Measurements from ENCODE around the gene LGALS7.

LGALS7 gene

DNA sequence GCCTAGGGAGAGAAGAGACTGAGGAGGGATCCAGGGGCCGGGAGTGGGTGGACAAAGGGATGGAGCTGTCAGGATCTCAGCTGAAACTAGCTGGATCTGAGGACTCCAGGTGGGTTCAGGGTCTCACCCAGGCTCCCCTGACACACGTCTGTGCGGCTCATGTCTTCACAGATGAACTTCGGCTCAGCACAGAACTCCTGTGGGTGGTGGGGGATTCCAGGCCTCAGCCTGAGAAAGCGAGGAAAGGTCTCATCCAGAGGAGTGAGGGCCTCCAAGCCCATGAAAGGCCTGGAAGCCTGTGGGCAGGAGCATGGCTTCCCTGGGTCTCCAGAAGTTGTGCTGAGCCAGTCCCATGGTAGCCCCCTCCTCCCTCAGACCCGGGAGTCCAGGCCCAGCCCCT is 30.4 kb downstream of the LGALS7 start:
- H3K9me2 ChIP-seq (replicated peaks; ENCODE audit: low read depth, low read length): no peaks in the 10 kb centered on the region
- no peak overlapping the region for H2AFZ ChIP-seq (ENCODE audit: low read length)
- no peaks in the 10 kb centered on the region for H3K4me1 ChIP-seq (ENCODE audit: insufficient read depth, low read length, poor library complexity, severe bottlenecking)
- H4K20me1 ChIP-seq (ENCODE audit: insufficient read depth, low read length, poor library complexity, severe bottlenecking): no peaks in the 10 kb centered on the region
- no peaks in the 10 kb centered on the region for H3K36me3 ChIP-seq (ENCODE audit: insufficient read depth, low read length)
- H3F3A ChIP-seq (ENCODE audit: low read depth): no peaks in the 10 kb centered on the region
- no peaks in the 10 kb centered on the region for H3K27me3 ChIP-seq (ENCODE audit: insufficient read depth, low read length, poor library complexity, severe bottlenecking)
- H3K4me3 ChIP-seq (ENCODE audit: low read length, poor library complexity, severe bottlenecking): no peak overlapping the region
- no peak overlapping the region for H3K9ac ChIP-seq (ENCODE audit: low read depth, low read length, poor library complexity, severe bottlenecking)
- H3K9me3 ChIP-seq (ENCODE audit: insufficient read depth, low read depth, low read length): no peaks in the 10 kb centered on the region
- H3K4me2 ChIP-seq (ENCODE audit: low read depth, low read length, poor library complexity, severe bottlenecking): no peak overlapping the region
- TF ChIP-seq EZH2phosphoT487 (IDR thresholded peaks at IDR 0.05; ENCODE audit: borderline replicate concordance): no peak
- TF ChIP-seq, protein P1, sequence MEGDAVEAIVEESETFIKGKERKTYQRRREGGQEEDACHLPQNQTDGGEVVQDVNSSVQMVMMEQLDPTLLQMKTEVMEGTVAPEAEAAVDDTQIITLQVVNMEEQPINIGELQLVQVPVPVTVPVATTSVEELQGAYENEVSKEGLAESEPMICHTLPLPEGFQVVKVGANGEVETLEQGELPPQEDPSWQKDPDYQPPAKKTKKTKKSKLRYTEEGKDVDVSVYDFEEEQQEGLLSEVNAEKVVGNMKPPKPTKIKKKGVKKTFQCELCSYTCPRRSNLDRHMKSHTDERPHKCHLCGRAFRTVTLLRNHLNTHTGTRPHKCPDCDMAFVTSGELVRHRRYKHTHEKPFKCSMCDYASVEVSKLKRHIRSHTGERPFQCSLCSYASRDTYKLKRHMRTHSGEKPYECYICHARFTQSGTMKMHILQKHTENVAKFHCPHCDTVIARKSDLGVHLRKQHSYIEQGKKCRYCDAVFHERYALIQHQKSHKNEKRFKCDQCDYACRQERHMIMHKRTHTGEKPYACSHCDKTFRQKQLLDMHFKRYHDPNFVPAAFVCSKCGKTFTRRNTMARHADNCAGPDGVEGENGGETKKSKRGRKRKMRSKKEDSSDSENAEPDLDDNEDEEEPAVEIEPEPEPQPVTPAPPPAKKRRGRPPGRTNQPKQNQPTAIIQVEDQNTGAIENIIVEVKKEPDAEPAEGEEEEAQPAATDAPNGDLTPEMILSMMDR (conservative IDR thresholded peaks at IDR 0.05; ENCODE audit: low read length): no peak
- H3K79me2 ChIP-seq (ENCODE audit: insufficient read depth, low read length): no peaks in the 10 kb centered on the region

DNA sequence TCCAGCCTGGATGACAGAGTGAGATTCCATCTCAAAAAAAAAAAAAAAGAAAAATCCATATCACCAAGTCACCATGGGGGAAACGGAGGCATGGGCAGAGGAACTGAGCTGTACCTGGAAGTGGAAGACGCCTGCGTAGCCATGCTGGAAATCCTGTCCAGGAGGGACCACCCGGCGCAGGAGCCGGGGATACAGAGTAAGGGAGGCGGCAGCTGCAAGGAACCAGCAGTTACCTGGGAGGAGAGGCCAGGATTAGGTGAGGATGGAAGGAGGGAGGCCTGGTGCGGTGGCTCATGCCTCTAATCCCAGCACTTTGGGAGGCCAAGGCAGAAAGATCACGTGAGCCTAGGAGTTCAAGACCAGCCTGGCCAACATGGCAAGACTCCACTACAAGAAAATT is 31.0 kb downstream of the LGALS7 start:
- no peaks in the 10 kb centered on the region for H3K9me3 ChIP-seq (ENCODE audit: insufficient read depth, low read depth, low read length)
- H3K9ac ChIP-seq (ENCODE audit: low read depth, low read length, poor library complexity, severe bottlenecking): no peak overlapping the region
- no peaks in the 10 kb centered on the region for H3K4me1 ChIP-seq (ENCODE audit: insufficient read depth, low read length, poor library complexity, severe bottlenecking)
- H4K20me1 ChIP-seq (ENCODE audit: insufficient read depth, low read length, poor library complexity, severe bottlenecking): no peaks in the 10 kb centered on the region
- no peak overlapping the region for H2AFZ ChIP-seq (ENCODE audit: low read length)
- no peak for TF ChIP-seq EZH2phosphoT487 (IDR thresholded peaks at IDR 0.05; ENCODE audit: borderline replicate concordance)
- TF ChIP-seq, protein P1 (conservative IDR thresholded peaks at IDR 0.05; ENCODE audit: low read length): no peak
- no peaks in the 10 kb centered on the region for H3K79me2 ChIP-seq (ENCODE audit: insufficient read depth, low read length)
- no peaks in the 10 kb centered on the region for H3K9me2 ChIP-seq (replicated peaks; ENCODE audit: low read depth, low read length)
- no peak overlapping the region for H3K4me3 ChIP-seq (ENCODE audit: low read length, poor library complexity, severe bottlenecking)
- H3K27me3 ChIP-seq (ENCODE audit: insufficient read depth, low read length, poor library complexity, severe bottlenecking): no peaks in the 10 kb centered on the region
- H3K4me2 ChIP-seq (ENCODE audit: low read depth, low read length, poor library complexity, severe bottlenecking): no peak overlapping the region
- H3K36me3 ChIP-seq (ENCODE audit: insufficient read depth, low read length): no peaks in the 10 kb centered on the region
- no peaks in the 10 kb centered on the region for H3F3A ChIP-seq (ENCODE audit: low read depth)

- H4K20me1 ChIP-seq (ENCODE audit: insufficient read depth, low read length, poor library complexity, severe bottlenecking): no peaks in the 10 kb centered on the region
- no peak for TF ChIP-seq EZH2phosphoT487 (IDR thresholded peaks at IDR 0.05; ENCODE audit: borderline replicate concordance)
- no peaks in the 10 kb centered on the region for H3F3A ChIP-seq (ENCODE audit: low read depth)
- no peaks in the 10 kb centered on the region for H3K4me1 ChIP-seq (ENCODE audit: insufficient read depth, low read length, poor library complexity, severe bottlenecking)
- no peaks in the 10 kb centered on the region for H3K9me2 ChIP-seq (replicated peaks; ENCODE audit: low read depth, low read length)
- H3K9ac ChIP-seq (ENCODE audit: low read depth, low read length, poor library complexity, severe bottlenecking): no peak overlapping the region
- no peaks in the 10 kb centered on the region for H3K36me3 ChIP-seq (ENCODE audit: insufficient read depth, low read length)
- no peak overlapping the region for H3K4me3 ChIP-seq (ENCODE audit: low read length, poor library complexity, severe bottlenecking)
- no peaks in the 10 kb centered on the region for H3K79me2 ChIP-seq (ENCODE audit: insufficient read depth, low read length)
- no peaks in the 10 kb centered on the region for H3K9me3 ChIP-seq (ENCODE audit: insufficient read depth, low read depth, low read length)
- no peaks in the 10 kb centered on the region for H3K27me3 ChIP-seq (ENCODE audit: insufficient read depth, low read length, poor library complexity, severe bottlenecking)
- H2AFZ ChIP-seq (ENCODE audit: low read length): no peak overlapping the region
- H3K4me2 ChIP-seq (ENCODE audit: low read depth, low read length, poor library complexity, severe bottlenecking): no peak overlapping the region
These were observed 31.6 kb downstream of the LGALS7 start for GRCh38 chr19:38741670-38742069.

DNA sequence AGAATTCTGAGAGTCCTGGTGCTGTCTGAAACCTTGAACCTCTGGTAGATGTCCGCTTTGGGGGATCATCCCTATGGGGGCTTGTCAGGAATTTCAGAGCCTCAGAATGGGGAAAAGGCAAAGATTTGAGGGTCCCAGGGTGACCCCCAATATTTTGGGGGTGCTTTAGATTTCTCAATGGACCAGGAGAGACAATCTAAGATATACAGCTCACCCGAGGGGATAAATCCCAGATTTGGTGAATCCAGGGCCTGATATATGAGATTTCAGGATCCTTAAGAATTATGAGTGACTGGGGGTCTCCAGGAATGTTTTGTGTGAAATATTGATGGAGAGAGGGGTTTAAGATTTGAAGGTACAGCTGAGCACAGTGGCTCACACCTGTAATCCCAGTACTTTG is 32.4 kb downstream of the LGALS7 start:
- no peak overlapping the region for H3K4me3 ChIP-seq (ENCODE audit: low read length, poor library complexity, severe bottlenecking)
- no peaks in the 10 kb centered on the region for H3K4me1 ChIP-seq (ENCODE audit: insufficient read depth, low read length, poor library complexity, severe bottlenecking)
- H3K9me2 ChIP-seq (replicated peaks; ENCODE audit: low read depth, low read length): no peaks in the 10 kb centered on the region
- no peaks in the 10 kb centered on the region for H3K36me3 ChIP-seq (ENCODE audit: insufficient read depth, low read length)
- no peak overlapping the region for H3K4me2 ChIP-seq (ENCODE audit: low read depth, low read length, poor library complexity, severe bottlenecking)
- no peak overlapping the region for H2AFZ ChIP-seq (ENCODE audit: low read length)
- no peaks in the 10 kb centered on the region for H3F3A ChIP-seq (ENCODE audit: low read depth)
- H3K9me3 ChIP-seq (ENCODE audit: insufficient read depth, low read depth, low read length): no peaks in the 10 kb centered on the region
- no peaks in the 10 kb centered on the region for H3K79me2 ChIP-seq (ENCODE audit: insufficient read depth, low read length)
- H3K9ac ChIP-seq (ENCODE audit: low read depth, low read length, poor library complexity, severe bottlenecking): no peak overlapping the region
- H4K20me1 ChIP-seq (ENCODE audit: insufficient read depth, low read length, poor library complexity, severe bottlenecking): no peaks in the 10 kb centered on the region
- no peaks in the 10 kb centered on the region for H3K27me3 ChIP-seq (ENCODE audit: insufficient read depth, low read length, poor library complexity, severe bottlenecking)
- TF ChIP-seq EZH2phosphoT487 (IDR thresholded peaks at IDR 0.05; ENCODE audit: borderline replicate concordance): no peak
- TF ChIP-seq, protein P1 (conservative IDR thresholded peaks at IDR 0.05; ENCODE audit: low read length): no peak

Measured in Loucy (cell line).